ENCODE results near the gene FAU.

FAU gene

DNA sequence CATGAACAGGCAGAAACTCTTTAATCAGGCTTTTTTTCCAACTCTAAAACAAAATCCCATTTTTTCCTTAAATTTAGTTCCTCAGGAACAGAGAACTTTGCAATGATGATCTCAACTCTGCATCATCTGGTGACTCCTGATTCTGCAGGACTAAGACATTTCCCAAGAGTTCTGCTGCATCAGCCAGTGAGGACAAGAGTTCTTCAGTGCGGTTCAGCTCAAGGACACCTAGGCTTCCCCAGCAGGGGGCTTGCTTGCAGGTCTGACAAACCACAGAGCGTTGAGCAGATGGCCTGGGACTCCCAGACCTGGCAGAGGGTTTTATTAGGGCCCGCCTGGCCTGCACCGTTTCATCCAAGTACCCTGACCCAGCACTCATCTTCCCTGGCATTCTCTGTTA is 44.5 kb downstream of the FAU start:
- DNase-seq (ENCODE audit: low read depth) = no peak

GRCh38 chr11:65072631-65072966 is 49.3 kb downstream of the FAU start:
- DNase-seq (ENCODE audit: low read depth) = no peak

DNA sequence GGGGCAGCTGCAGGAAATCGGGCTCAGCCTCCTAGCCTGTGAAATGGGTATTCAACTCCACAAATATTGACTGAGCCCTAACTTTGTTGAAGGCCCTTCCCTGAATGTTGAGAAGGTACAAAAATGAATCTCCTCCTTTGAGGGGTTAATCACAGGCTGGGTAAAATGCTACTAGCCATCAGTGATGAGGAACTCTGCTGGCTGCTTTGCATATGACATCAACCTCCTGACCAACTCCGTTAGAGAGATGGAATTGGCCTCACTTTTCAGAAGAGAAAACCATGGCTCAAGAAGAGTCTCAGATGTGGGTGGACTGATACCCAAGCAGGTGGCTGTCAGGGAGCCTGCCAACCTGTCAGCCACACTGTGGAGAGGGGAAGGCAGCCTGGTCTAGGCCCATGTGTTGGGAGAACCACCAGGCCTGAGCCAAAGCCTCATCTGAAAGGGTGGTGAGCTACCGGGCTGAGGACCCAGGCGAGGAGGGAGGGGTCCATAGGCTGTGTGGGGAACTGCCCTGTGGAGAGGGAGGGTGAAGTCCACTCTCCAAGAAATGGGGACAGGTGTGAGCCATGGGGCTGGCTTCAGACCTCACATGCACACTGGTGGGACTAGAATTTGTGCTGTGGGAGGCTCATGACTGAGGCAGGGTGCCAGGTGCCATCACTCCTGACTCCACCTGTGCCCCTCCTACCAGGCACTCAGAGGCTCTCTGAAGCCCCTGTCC is 49.9 kb downstream of the FAU start:
- no peak for DNase-seq (ENCODE audit: low read depth)
